ENCODE measurements around the gene LGALS7. TPM values are rescaled to one million over a fixed set of nuclear protein-coding genes. Genes with fewer than 3 reads are reported as not detected.
"Not testable (repeated sequence)": the region's sequence is repeated elsewhere in the genome, so short reads cannot be mapped to it uniquely, and the experiment has no call there.

The LGALS7 gene
- total RNA-seq, 6 experiments from 2014 or later, result not detected

GRCh38 chr19:38780443-38780842, 7.1 kb upstream of the LGALS7 start:
- Mint-ChIP-seq H3K27ac (no peak overlapping the region), H3K36me3 (ENCODE audit: low read depth) (no peaks in the 10 kb centered on the region), H3K4me3 (no peak overlapping the region), H3K4me1 (ENCODE audit: low read depth) (no peaks in the 10 kb centered on the region), H3K9me3 (no peaks in the 10 kb centered on the region), H3K27me3 (ENCODE audit: insufficient read depth) (peaks cover 11% of the 10 kb centered on the region)
- no peak for TF ChIP-seq CTCF (IDR thresholded peaks at IDR 0.05)
- DNase-seq, result no peak

GRCh38 chr19:38778733-38779132, 5.4 kb upstream of the LGALS7 start:
- Mint-ChIP-seq H3K27me3 (ENCODE audit: insufficient read depth) (peaks cover 14% of the 10 kb centered on the region), H3K4me3 (no peak overlapping the region), H3K36me3 (ENCODE audit: low read depth) (no peaks in the 10 kb centered on the region), H3K9me3 (no peaks in the 10 kb centered on the region), H3K27ac (no peak overlapping the region), H3K4me1 (ENCODE audit: low read depth) (no peaks in the 10 kb centered on the region)
- no peak for TF ChIP-seq CTCF (IDR thresholded peaks at IDR 0.05)
- no peak for DNase-seq

- Mint-ChIP-seq H3K36me3 (ENCODE audit: low read depth) (no peaks in the 10 kb centered on the region), H3K27me3 (ENCODE audit: insufficient read depth) (peaks cover 10% of the 10 kb centered on the region), H3K27ac (no peak overlapping the region), H3K4me3 (no peak overlapping the region), H3K4me1 (ENCODE audit: low read depth) (no peaks in the 10 kb centered on the region), H3K9me3 (no peaks in the 10 kb centered on the region)
- TF ChIP-seq CTCF (IDR thresholded peaks at IDR 0.05), result no peak
- DNase-seq, result no peak
Measured at GRCh38 chr19:38774181-38774950, 1.0 kb upstream of the LGALS7 start.

GRCh38 chr19:38771569-38771968, 1.7 kb downstream of the LGALS7 start:
- DNase-seq; H3K4me1 Mint-ChIP-seq (ENCODE audit: low read depth); H3K4me3 Mint-ChIP-seq; H3K36me3 Mint-ChIP-seq (ENCODE audit: low read depth); H3K9me3 Mint-ChIP-seq; H3K27ac Mint-ChIP-seq; H3K27me3 Mint-ChIP-seq (ENCODE audit: insufficient read depth): not testable (repeated sequence)

- H3K9me3 Mint-ChIP-seq; H3K4me1 Mint-ChIP-seq (ENCODE audit: low read depth); H3K27me3 Mint-ChIP-seq (ENCODE audit: insufficient read depth); H3K27ac Mint-ChIP-seq; H3K4me3 Mint-ChIP-seq; H3K36me3 Mint-ChIP-seq (ENCODE audit: low read depth); DNase-seq: not testable (repeated sequence)
Measured at GRCh38 chr19:38770949-38771275, 2.4 kb downstream of the LGALS7 start.

GRCh38 chr19:38770228-38770948, 2.9 kb downstream of the LGALS7 start:
- not testable (repeated sequence) for H3K27ac Mint-ChIP-seq; H3K36me3 Mint-ChIP-seq (ENCODE audit: low read depth); H3K9me3 Mint-ChIP-seq; H3K4me3 Mint-ChIP-seq; H3K4me1 Mint-ChIP-seq (ENCODE audit: low read depth); H3K27me3 Mint-ChIP-seq (ENCODE audit: insufficient read depth); DNase-seq

- Mint-ChIP-seq H3K36me3 (ENCODE audit: low read depth) (no peaks in the 10 kb centered on the region), H3K4me3 (no peak overlapping the region), H3K9me3 (no peaks in the 10 kb centered on the region), H3K27ac (no peak overlapping the region), H3K4me1 (ENCODE audit: low read depth) (no peaks in the 10 kb centered on the region), H3K27me3 (ENCODE audit: insufficient read depth) (peaks cover 4% of the 10 kb centered on the region; the same call in 1 of the 2 replicates)
- DNase-seq, result peak; percentile 23
- peak; percentile 86 for TF ChIP-seq CTCF (IDR thresholded peaks at IDR 0.05)
Measured at GRCh38 chr19:38769635-38770211, 3.6 kb downstream of the LGALS7 start.

All from HFFc6 (cell line).